AG10803 (cell line): ENCODE results near the gene ZNF839.

Experiments used
- DNase-seq: peaks from one replicate; pipeline ENCODE4 v3.0.0; 2010; ENCODE audit warnings: low read depth
- H3K4me3 ChIP-seq: 2 replicates; pipeline ENCODE4 v1.5.1; 2011; ENCODE audit warnings: mild to moderate bottlenecking, low read length, control low read depth
- CTCF ChIP-seq: conservative IDR thresholded peaks from 2 replicates; pipeline ENCODE4 v1.5.1; 2011; ENCODE audit warnings: mild to moderate bottlenecking, low read length, control low read depth, inconsistent platforms

ZNF839 gene

GRCh38 chr14:102370305-102370809 lies 50.8 kb downstream of the ZNF839 start:
- no peak for TF ChIP-seq CTCF
- no peak for DNase-seq
- no peak overlapping the region for H3K4me3 ChIP-seq

GRCh38 chr14:102371361-102371760 lies 51.8 kb downstream of the ZNF839 start:
- no peak overlapping the region for H3K4me3 ChIP-seq
- DNase-seq = no peak
- TF ChIP-seq CTCF = no peak

- H3K4me3 ChIP-seq = no peak overlapping the region
- no peak for DNase-seq
- TF ChIP-seq CTCF = no peak
Measured at GRCh38 chr14:102373110-102373509, 53.6 kb downstream of the ZNF839 start.

GRCh38 chr14:102374264-102374663 lies 54.7 kb downstream of the ZNF839 start:
- no peak for DNase-seq
- H3K4me3 ChIP-seq = no peak overlapping the region
- TF ChIP-seq CTCF = no peak

- no peak overlapping the region for H3K4me3 ChIP-seq
- no peak for DNase-seq
- TF ChIP-seq CTCF = no peak
Measured at GRCh38 chr14:102375119-102375518, 55.6 kb downstream of the ZNF839 start.

GRCh38 chr14:102377696-102378095 lies 58.1 kb downstream of the ZNF839 start:
- DNase-seq = no peak
- no peak for TF ChIP-seq CTCF
- H3K4me3 ChIP-seq = no peak overlapping the region

- H3K4me3 ChIP-seq = no peak overlapping the region
- TF ChIP-seq CTCF = no peak
Measured at GRCh38 chr14:102378830-102379229, 59.3 kb downstream of the ZNF839 start.

More at GRCh38 chr14:102378830-102379229, 59.3 kb downstream of the ZNF839 start:
- DNase-seq = no peak
